HEK293 (cell line): ENCODE results near the gene TET3.

Source experiments
- CTCF ChIP-seq: fragments of 450-650 bp; formaldehyde crosslinking; IDR thresholded peaks from 2 replicates; pipeline ENCODE4 v1.5.1; 2016; ENCODE audit warnings: missing biosample characterization, missing genetic modification characterization
- EGR2 ChIP-seq: fragments of 450-650 bp; formaldehyde crosslinking; IDR thresholded peaks from 2 replicates; pipeline ENCODE4 v1.5.1; 2016; ENCODE audit warnings: low read depth, missing biosample characterization, missing genetic modification characterization
- PRDM2 ChIP-seq: fragments of 450-650 bp; formaldehyde crosslinking; IDR thresholded peaks from 2 replicates; pipeline ENCODE4 v1.5.1; 2016; ENCODE audit warnings: missing biosample characterization, missing genetic modification characterization, borderline replicate concordance
- SETDB1 ChIP-seq: IDR thresholded peaks from one replicate; pipeline ENCODE4 v1.6.1; 2017; ENCODE audit warnings: mild to moderate bottlenecking, low read length, moderate library complexity, mixed read lengths; ENCODE audit not compliant: insufficient read length
- ZBTB20 ChIP-seq: fragments of 450-650 bp; formaldehyde crosslinking; IDR thresholded peaks from 2 replicates; pipeline ENCODE4 v1.5.1; 2016; ENCODE audit warnings: missing biosample characterization, missing genetic modification characterization
- ZFHX2 ChIP-seq: fragments of 450-650 bp; formaldehyde crosslinking; conservative IDR thresholded peaks from 2 replicates; pipeline ENCODE4 v1.5.1; 2016; ENCODE audit warnings: missing biosample characterization, missing genetic modification characterization
- ZIC2 ChIP-seq: fragments of 450-650 bp; formaldehyde crosslinking; IDR thresholded peaks from 2 replicates; pipeline ENCODE4 v1.5.1; 2016; ENCODE audit warnings: missing biosample characterization, missing genetic modification characterization
- ZNF19 ChIP-seq: fragments of 450-650 bp; formaldehyde crosslinking; IDR thresholded peaks from 2 replicates; pipeline ENCODE4; 2016; ENCODE audit warnings: missing biosample characterization, missing genetic modification characterization, low read depth
- ZNF202 ChIP-seq: fragments of 450-650 bp; formaldehyde crosslinking; IDR thresholded peaks from 2 replicates; pipeline ENCODE4 v1.5.1; 2016; ENCODE audit warnings: missing biosample characterization, missing genetic modification characterization, borderline replicate concordance
- ZNF37A ChIP-seq: fragments of 450-650 bp; IDR thresholded peaks from 2 replicates; pipeline ENCODE4 v1.5.1; 2018; ENCODE audit warnings: missing biosample characterization, missing genetic modification characterization
- ZNF394 ChIP-seq: fragments of 450-650 bp; formaldehyde crosslinking; IDR thresholded peaks from 2 replicates; pipeline ENCODE4 v1.5.1; 2016; ENCODE audit warnings: missing biosample characterization, missing genetic modification characterization, mild to moderate bottlenecking, moderate library complexity, borderline replicate concordance
- ZNF398 ChIP-seq: fragments of 450-650 bp; formaldehyde crosslinking; IDR thresholded peaks from 2 replicates; pipeline ENCODE4 v1.5.1; 2017; ENCODE audit warnings: missing biosample characterization, missing genetic modification characterization
- ZNF416 ChIP-seq: fragments of 450-650 bp; formaldehyde crosslinking; IDR thresholded peaks from 2 replicates; pipeline ENCODE4 v1.5.1; 2016; ENCODE audit warnings: missing biosample characterization, missing genetic modification characterization
- ZNF596 ChIP-seq: fragments of 450-650 bp; IDR thresholded peaks from 2 replicates; pipeline ENCODE4 v1.5.0; 2018; ENCODE audit warnings: missing biosample characterization, mild to moderate bottlenecking, missing genetic modification characterization, moderate library complexity
- ZNF707 ChIP-seq: fragments of 450-650 bp; formaldehyde crosslinking; IDR thresholded peaks from 2 replicates; pipeline ENCODE4 v1.5.1; 2016; ENCODE audit warnings: missing biosample characterization, missing genetic modification characterization
- ZNF76 ChIP-seq: fragments of 450-650 bp; formaldehyde crosslinking; IDR thresholded peaks from 2 replicates; pipeline ENCODE4; 2016; ENCODE audit warnings: low read depth, missing biosample characterization, missing genetic modification characterization, borderline replicate concordance
- ZSCAN30 ChIP-seq: fragments of 450-650 bp; IDR thresholded peaks from 2 replicates; pipeline ENCODE4 v1.5.1; 2018; ENCODE audit warnings: missing biosample characterization, mild to moderate bottlenecking, missing genetic modification characterization, moderate library complexity
- TF ChIP-seq, protein P1 (sequence below): fragments of 450-650 bp; formaldehyde crosslinking; IDR thresholded peaks from 2 replicates; pipeline ENCODE4 v1.5.1; 2016; ENCODE audit warnings: missing biosample characterization, missing genetic modification characterization
- TF ChIP-seq, protein P2 (sequence below): fragments of 450-650 bp; formaldehyde crosslinking; IDR thresholded peaks from 2 replicates; pipeline ENCODE4 v1.5.1; 2016; ENCODE audit warnings: missing biosample characterization, missing genetic modification characterization

The TET3 gene

GRCh38 chr2:74002505-74003421 lies 18.1 kb downstream of the TET3 start (continued):
- TF ChIP-seq PRDM2 (tag by site-specific recombination): no peak
- TF ChIP-seq ZNF707 (tag by site-specific recombination): no peak
- no peak for TF ChIP-seq ZNF596 (tag by site-specific recombination)
- peak; percentile 84 for TF ChIP-seq ZSCAN30 (tag by site-specific recombination)
- TF ChIP-seq CTCF: no peak
- peak; percentile 64; the same call in 1 of the 2 replicates for TF ChIP-seq ZNF398 (tag by site-specific recombination)
- TF ChIP-seq ZIC2 (tag by site-specific recombination): peak; percentile 40
- TF ChIP-seq ZNF19 (tag by site-specific recombination): no peak
- TF ChIP-seq, protein P1, sequence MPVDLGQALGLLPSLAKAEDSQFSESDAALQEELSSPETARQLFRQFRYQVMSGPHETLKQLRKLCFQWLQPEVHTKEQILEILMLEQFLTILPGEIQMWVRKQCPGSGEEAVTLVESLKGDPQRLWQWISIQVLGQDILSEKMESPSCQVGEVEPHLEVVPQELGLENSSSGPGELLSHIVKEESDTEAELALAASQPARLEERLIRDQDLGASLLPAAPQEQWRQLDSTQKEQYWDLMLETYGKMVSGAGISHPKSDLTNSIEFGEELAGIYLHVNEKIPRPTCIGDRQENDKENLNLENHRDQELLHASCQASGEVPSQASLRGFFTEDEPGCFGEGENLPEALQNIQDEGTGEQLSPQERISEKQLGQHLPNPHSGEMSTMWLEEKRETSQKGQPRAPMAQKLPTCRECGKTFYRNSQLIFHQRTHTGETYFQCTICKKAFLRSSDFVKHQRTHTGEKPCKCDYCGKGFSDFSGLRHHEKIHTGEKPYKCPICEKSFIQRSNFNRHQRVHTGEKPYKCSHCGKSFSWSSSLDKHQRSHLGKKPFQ (tag by site-specific recombination): no peak
- TF ChIP-seq ZNF394 (tag by site-specific recombination): no peak
- TF ChIP-seq ZNF76 (tag by site-specific recombination): no peak
- TF ChIP-seq, protein P2, sequence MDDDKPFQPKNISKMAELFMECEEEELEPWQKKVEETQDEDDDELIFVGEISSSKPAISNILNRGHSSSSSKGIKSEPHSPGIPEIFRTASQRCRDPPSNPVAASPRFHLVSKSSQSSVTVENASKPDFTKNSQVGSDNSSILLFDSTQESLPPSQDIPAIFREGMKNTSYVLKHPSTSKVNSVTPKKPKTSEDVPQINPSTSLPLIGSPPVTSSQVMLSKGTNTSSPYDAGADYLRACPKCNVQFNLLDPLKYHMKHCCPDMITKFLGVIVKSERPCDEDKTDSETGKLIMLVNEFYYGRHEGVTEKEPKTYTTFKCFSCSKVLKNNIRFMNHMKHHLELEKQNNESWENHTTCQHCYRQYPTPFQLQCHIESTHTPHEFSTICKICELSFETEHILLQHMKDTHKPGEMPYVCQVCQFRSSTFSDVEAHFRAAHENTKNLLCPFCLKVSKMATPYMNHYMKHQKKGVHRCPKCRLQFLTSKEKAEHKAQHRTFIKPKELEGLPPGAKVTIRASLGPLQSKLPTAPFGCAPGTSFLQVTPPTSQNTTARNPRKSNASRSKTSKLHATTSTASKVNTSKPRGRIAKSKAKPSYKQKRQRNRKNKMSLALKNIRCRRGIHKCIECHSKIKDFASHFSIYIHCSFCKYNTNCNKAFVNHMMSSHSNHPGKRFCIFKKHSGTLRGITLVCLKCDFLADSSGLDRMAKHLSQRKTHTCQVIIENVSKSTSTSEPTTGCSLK: no peak
- TF ChIP-seq ZNF416: no peak
- no peak for TF ChIP-seq ZNF202 (tag by site-specific recombination)
- TF ChIP-seq ZNF37A: no peak
- no peak for TF ChIP-seq SETDB1
- peak; percentile 88 for TF ChIP-seq EGR2 (tag by site-specific recombination)
- TF ChIP-seq ZBTB20 (tag by site-specific recombination): peak; percentile 7; the same call in 1 of the 2 replicates
- TF ChIP-seq ZFHX2 (tag by site-specific recombination): peak; percentile 89
